Measurements from ENCODE around the gene VAV1. TPM values are rescaled to one million over a fixed set of nuclear protein-coding genes. Genes with fewer than 3 reads are reported as not detected.

VAV1 gene
- total RNA-seq, 1 experiment from 2014 or later, result 0.05 TPM

GRCh38 chr19:6848986-6849385, 76.5 kb downstream of the VAV1 start:
- CTCF ChIA-PET, result interaction anchor here (0.6 kb wide), 1 partner anchor 13 kb away, joined by 4 read pairs; no protein-coding TSS in a partner anchor
- no peak for ATAC-seq
- in situ Hi-C loops (cut with HindIII; ENCODE audit: low pct_unique_long_range_greater_than_20kb, low sequenced_read_pairs), result no loop called here
- BruUV-seq (replicated peaks), result no TSS peak
- intact Hi-C loops (cut with micrococcal nuclease; ENCODE audit: unreplicated experiment), result no loop called here
- Histone ChIP-seq H3K4me1 (ENCODE audit: control insufficient read depth, insufficient read depth, low read length) (no peaks in the 10 kb centered on the region), H3K36me3 (ENCODE audit: control insufficient read depth, insufficient read depth, low read length) (no peaks in the 10 kb centered on the region), H3K27me3 (ENCODE audit: control insufficient read depth, insufficient read depth, low read length) (no peaks in the 10 kb centered on the region), H3K9me3 (ENCODE audit: control insufficient read depth, insufficient read depth, low read depth, low read length) (no peaks in the 10 kb centered on the region), H3K4me3 (ENCODE audit: low read depth in 2 of 2, low read length in 2 of 2) (no peak overlapping the region), H3K27ac (ENCODE audit: low read length) (no peak overlapping the region)
- no peak for DNase-seq (ENCODE audit: low read depth, low spot score)
- TF ChIP-seq POLR2AphosphoS5 (IDR thresholded peaks at IDR 0.05; ENCODE audit: low read depth, low read length) (no peak), CTCF (IDR thresholded peaks at IDR 0.05) (no peak), REST (IDR thresholded peaks at IDR 0.05; ENCODE audit: insufficient read depth in 1 of 2, low read depth in 2 of 2, low read length in 1 of 2) (no peak), SIN3A (IDR thresholded peaks at IDR 0.05; ENCODE audit: borderline replicate concordance, insufficient read depth, low read depth, low read length) (no peak), TCF7L2 (IDR thresholded peaks at IDR 0.05; ENCODE audit: low read depth, low read length) (no peak)
- POLR2A ChIA-PET, result interaction anchor here (0.5 kb wide), 1 partner anchor 29 kb away, joined by 3 read pairs; no protein-coding TSS in a partner anchor

- POLR2A ChIA-PET, result interaction anchor here (0.7 kb wide), 1 partner anchor 60 kb away, joined by 6 read pairs; no protein-coding TSS in a partner anchor
- TF ChIP-seq TCF7L2 (IDR thresholded peaks at IDR 0.05; ENCODE audit: low read depth, low read length) (no peak), REST (IDR thresholded peaks at IDR 0.05; ENCODE audit: insufficient read depth in 1 of 2, low read depth in 2 of 2, low read length in 1 of 2) (no peak), POLR2AphosphoS5 (IDR thresholded peaks at IDR 0.05; ENCODE audit: low read depth, low read length) (no peak), CTCF (IDR thresholded peaks at IDR 0.05) (no peak), SIN3A (IDR thresholded peaks at IDR 0.05; ENCODE audit: borderline replicate concordance, insufficient read depth, low read depth, low read length) (no peak)
- Histone ChIP-seq H3K27me3 (ENCODE audit: control insufficient read depth, insufficient read depth, low read length) (no peaks in the 10 kb centered on the region), H3K9me3 (ENCODE audit: control insufficient read depth, insufficient read depth, low read depth, low read length) (no peaks in the 10 kb centered on the region), H3K4me3 (ENCODE audit: low read depth in 2 of 2, low read length in 2 of 2) (no peak overlapping the region), H3K4me1 (ENCODE audit: control insufficient read depth, insufficient read depth, low read length) (no peaks in the 10 kb centered on the region), H3K36me3 (ENCODE audit: control insufficient read depth, insufficient read depth, low read length) (no peaks in the 10 kb centered on the region), H3K27ac (ENCODE audit: low read length) (no peak overlapping the region)
- ATAC-seq, result no peak
- in situ Hi-C loops (cut with HindIII; ENCODE audit: low pct_unique_long_range_greater_than_20kb, low sequenced_read_pairs) (no loop called here), intact Hi-C loops (cut with micrococcal nuclease; ENCODE audit: unreplicated experiment) (no loop called here)
- no TSS peak for BruUV-seq (replicated peaks)
- DNase-seq (ENCODE audit: low read depth, low spot score), result no peak
- CTCF ChIA-PET, result no interaction called here
Measured at GRCh38 chr19:6849876-6850275, 77.4 kb downstream of the VAV1 start.
